ENCODE measurements around the gene HSD17B12. TPM values are rescaled to one million over a fixed set of nuclear protein-coding genes. Genes with fewer than 3 reads are reported as not detected.

Gene HSD17B12
- polyA plus RNA-seq, 3 donors: 13.3 to 35.5 (median 30.4) TPM

DNA sequence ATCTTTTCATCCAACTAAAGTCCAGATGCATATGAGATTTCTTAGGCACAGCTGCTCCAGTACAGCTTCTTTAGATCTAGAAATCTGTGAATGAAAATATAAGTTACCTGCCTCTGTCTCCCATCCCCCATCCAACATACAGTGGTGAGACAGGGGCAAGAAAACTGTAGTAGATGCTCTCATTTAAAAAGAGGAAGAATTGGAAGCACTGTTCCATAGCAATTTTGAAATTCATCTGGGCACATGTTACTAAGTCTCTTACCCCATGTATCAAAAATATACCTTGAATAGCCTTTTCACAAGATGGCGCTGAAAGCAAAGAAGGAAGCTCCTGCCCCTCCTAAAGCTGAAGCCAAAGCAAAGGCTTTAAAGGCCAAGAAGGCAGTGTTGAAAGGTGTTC, 37.8 kb downstream of the HSD17B12 start:
- WGBS (ENCODE audit: insufficient coverage): 100% methylated on average over 1 of the region's 1 CpG
- intact Hi-C loops (cut with micrococcal nuclease): no loop called here
- no peak overlapping the region for H2AFZ ChIP-seq (ENCODE audit: insufficient read depth, low read depth, low read length, poor library complexity, severe bottlenecking)

DNA sequence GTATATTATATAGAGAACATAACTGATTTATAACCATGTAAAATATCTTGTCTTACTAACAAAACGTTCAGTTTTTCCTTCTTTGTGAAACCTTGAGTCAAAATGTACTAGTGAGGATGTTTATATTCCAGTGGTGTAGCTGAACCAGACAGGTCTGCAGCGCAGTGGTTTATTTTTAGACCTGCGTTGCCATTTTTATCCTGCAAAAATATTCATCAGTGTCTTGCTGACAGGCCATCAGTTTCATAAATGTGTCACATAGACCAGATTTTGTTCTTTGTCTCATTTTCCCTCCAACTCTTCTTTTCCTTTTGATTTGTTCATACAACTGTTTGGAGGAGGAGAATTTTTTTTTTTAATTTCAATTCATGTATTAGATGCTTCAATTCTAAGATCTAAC, 43.1 kb downstream of the HSD17B12 start:
- H4K20me1 ChIP-seq (ENCODE audit: insufficient read depth, low read length): no peaks in the 10 kb centered on the region
- DNase-seq: no peak
- H3K4me1 ChIP-seq (ENCODE audit: control insufficient read depth in 1 of 2, insufficient read depth in 2 of 2, low read length in 2 of 2): no peaks in the 10 kb centered on the region
- no peaks in the 10 kb centered on the region for H3K4me1 Mint-ChIP-seq
- peaks cover 0 to 3% of the 10 kb centered on the region in 2 donors for H3K36me3 ChIP-seq (replicated peaks in 1 of 2; ENCODE audit: control insufficient read depth in 1 of 2, insufficient read depth in 2 of 2, low read length in 2 of 2)
- H3K9me3 Mint-ChIP-seq: peaks cover 2 to 3% (median 2%) of the 10 kb centered on the region in 7 donors
- H3K27me3 ChIP-seq (ENCODE audit: control insufficient read depth in 2 of 2, insufficient read depth in 2 of 2, low read length in 2 of 2): no peaks in the 10 kb centered on the region
- H3K27ac Mint-ChIP-seq: no peak overlapping the region
- no peak overlapping the region for H3K4me2 ChIP-seq (replicated peaks; ENCODE audit: extremely low read depth, low read length, poor library complexity, severe bottlenecking)
- H3K27me3 Mint-ChIP-seq (ENCODE audit: low read depth in 3 of 3): no peaks in the 10 kb centered on the region
- no peak overlapping the region for H2AFZ ChIP-seq (ENCODE audit: insufficient read depth, low read depth, low read length, poor library complexity, severe bottlenecking)
- TF ChIP-seq, protein P1, sequence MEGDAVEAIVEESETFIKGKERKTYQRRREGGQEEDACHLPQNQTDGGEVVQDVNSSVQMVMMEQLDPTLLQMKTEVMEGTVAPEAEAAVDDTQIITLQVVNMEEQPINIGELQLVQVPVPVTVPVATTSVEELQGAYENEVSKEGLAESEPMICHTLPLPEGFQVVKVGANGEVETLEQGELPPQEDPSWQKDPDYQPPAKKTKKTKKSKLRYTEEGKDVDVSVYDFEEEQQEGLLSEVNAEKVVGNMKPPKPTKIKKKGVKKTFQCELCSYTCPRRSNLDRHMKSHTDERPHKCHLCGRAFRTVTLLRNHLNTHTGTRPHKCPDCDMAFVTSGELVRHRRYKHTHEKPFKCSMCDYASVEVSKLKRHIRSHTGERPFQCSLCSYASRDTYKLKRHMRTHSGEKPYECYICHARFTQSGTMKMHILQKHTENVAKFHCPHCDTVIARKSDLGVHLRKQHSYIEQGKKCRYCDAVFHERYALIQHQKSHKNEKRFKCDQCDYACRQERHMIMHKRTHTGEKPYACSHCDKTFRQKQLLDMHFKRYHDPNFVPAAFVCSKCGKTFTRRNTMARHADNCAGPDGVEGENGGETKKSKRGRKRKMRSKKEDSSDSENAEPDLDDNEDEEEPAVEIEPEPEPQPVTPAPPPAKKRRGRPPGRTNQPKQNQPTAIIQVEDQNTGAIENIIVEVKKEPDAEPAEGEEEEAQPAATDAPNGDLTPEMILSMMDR (IDR thresholded peaks at IDR 0.05): no peak
- no peak overlapping the region for H3K9ac ChIP-seq (ENCODE audit: insufficient read depth, low read length, poor library complexity, severe bottlenecking)
- H3K27ac ChIP-seq (ENCODE audit: low read depth in 1 of 2, low read length in 2 of 2): no peak overlapping the region
- no CpG with 5 or more reads among the region's 3 CpGs for WGBS (ENCODE audit: insufficient coverage)
- intact Hi-C loops (cut with micrococcal nuclease): no loop called here
- no peaks in the 10 kb centered on the region for H3K79me2 ChIP-seq (ENCODE audit: insufficient read depth, low read length)
- H3K36me3 Mint-ChIP-seq: peaks cover 10 to 20% of the 10 kb centered on the region in 2 donors
- peaks cover under 1 to 2% of the 10 kb centered on the region in 2 donors for H3K9me3 ChIP-seq (replicated peaks in 1 of 2; ENCODE audit: control insufficient read depth in 1 of 2, insufficient read depth in 1 of 2, low read length in 2 of 2)
- no peak overlapping the region for H3K4me3 ChIP-seq (replicated peaks in 1 of 3; ENCODE audit: low read depth in 2 of 3, low read length in 3 of 3)
- no peak overlapping the region for H3K4me3 Mint-ChIP-seq

More for the DNA sequence above, 37.8 kb downstream of the HSD17B12 start:
- no peak for DNase-seq
- peaks cover 13 to 14% of the 10 kb centered on the region in 2 donors for H3K9me3 ChIP-seq (replicated peaks in 1 of 2; ENCODE audit: control insufficient read depth in 1 of 2, insufficient read depth in 1 of 2, low read length in 2 of 2)
- no peak overlapping the region for H3K4me3 Mint-ChIP-seq
- no peak overlapping the region for H3K4me2 ChIP-seq (replicated peaks; ENCODE audit: extremely low read depth, low read length, poor library complexity, severe bottlenecking)
- peaks cover 5% of the 10 kb centered on the region for H3K79me2 ChIP-seq (ENCODE audit: insufficient read depth, low read length)
- H3K4me1 Mint-ChIP-seq: no peaks in the 10 kb centered on the region
- peaks cover 12 to 24% of the 10 kb centered on the region in 2 donors for H3K36me3 Mint-ChIP-seq
- H3K9me3 Mint-ChIP-seq: peaks cover 6 to 19% (median 15%) of the 10 kb centered on the region in 7 donors
- no peak overlapping the region for H3K27ac Mint-ChIP-seq
- H3K4me3 ChIP-seq (replicated peaks in 1 of 3; ENCODE audit: low read depth in 2 of 3, low read length in 3 of 3): no peak overlapping the region
- no peak overlapping the region for H3K27ac ChIP-seq (ENCODE audit: low read depth in 1 of 2, low read length in 2 of 2)
- no peaks in the 10 kb centered on the region for H3K27me3 Mint-ChIP-seq (ENCODE audit: low read depth in 3 of 3)
- H3K4me1 ChIP-seq (ENCODE audit: control insufficient read depth in 1 of 2, insufficient read depth in 2 of 2, low read length in 2 of 2): no peaks in the 10 kb centered on the region
- H3K36me3 ChIP-seq (replicated peaks in 1 of 2; ENCODE audit: control insufficient read depth in 1 of 2, insufficient read depth in 2 of 2, low read length in 2 of 2): peaks cover 0 to 12% of the 10 kb centered on the region in 2 donors
- no peak overlapping the region for H3K9ac ChIP-seq (ENCODE audit: insufficient read depth, low read length, poor library complexity, severe bottlenecking)
- TF ChIP-seq, protein P1 (IDR thresholded peaks at IDR 0.05): no peak
- no peaks in the 10 kb centered on the region for H4K20me1 ChIP-seq (ENCODE audit: insufficient read depth, low read length)
- no peaks in the 10 kb centered on the region for H3K27me3 ChIP-seq (ENCODE audit: control insufficient read depth in 2 of 2, insufficient read depth in 2 of 2, low read length in 2 of 2)
